Pancreas (tissue), 10 donors: Measurements from ENCODE around the gene SMIM43. TPM values are rescaled to one million over a fixed set of nuclear protein-coding genes. Genes with fewer than 3 reads are reported as not detected.

Experiments used
- ATAC-seq, 4 donors: fragments of 200-7000 bp; cut with Tn5 transposase; one replicate each; pipeline versions ENCODE4 v1.8.0 to v1.9.1; 2020; ENCODE audit warnings: mild to moderate bottlenecking in 4 of 4, moderate library complexity in 4 of 4
- DNase-seq, 6 donors: peaks; one replicate each; pipeline ENCODE4 v3.0.0-alpha.2; 2020
- FAIRE-seq: peaks from 2 replicates; lab custom pipeline; 2012; peaks lifted over from hg19 to GRCh38; lab: Jason Lieb, UNC
- H3K27ac ChIP-seq, 4 donors: fragments of 200-600 bp; sonication (generic); 1 replicate in 3 of 4; 2 replicates in 1 of 4; pipeline versions ENCODE4 v1.5.0 to v1.8.0; 2020
- H3K27me3 ChIP-seq, 4 donors: fragments of 200-600 bp; one replicate each; pipeline ENCODE4 v1.8.0; 2021
- H3K36me3 ChIP-seq, 3 donors: fragments of 200-600 bp; sonication (generic) in 1 of 3; one replicate each; pipeline versions ENCODE4 v1.5.0 to v1.8.0; 2020 to 2021
- H3K4me1 ChIP-seq, 3 donors: fragments of 200-600 bp; one replicate each; pipeline ENCODE4 v1.8.0; 2021
- H3K4me3 ChIP-seq, 4 donors: fragments of 200-600 bp; sonication (generic) in 2 of 4; one replicate each; pipeline versions ENCODE4 v1.5.0 to v1.8.0; 2020 to 2021
- H3K9me3 ChIP-seq, 4 donors: fragments of 200-600 bp; one replicate each; pipeline ENCODE4 v1.8.0; 2021
- CTCF ChIP-seq, 4 donors: fragments of 200-600 bp; sonication (generic) in 3 of 4; IDR thresholded peaks; one replicate each; pipeline versions ENCODE4 v1.5.0 to v1.8.0; 2021; ENCODE audit warnings: antibody characterized with exemption in 4 of 4
- WGBS, 2 donors: extraction: QIAGEN DNeasy Blood & Tissue Kit; methylation state at CpG; one replicate each; pipeline ENCODE4 v1.1.7; 2013; 5-methylcytosine and 5-hydroxymethylcytosine counted together
- intact Hi-C, 3 donors: fragments of 100-400 bp; cut with DNase I; formaldehyde crosslinking; loops; one replicate each; pipeline versions ENCODE4 v1.11.1 to v1.14.2; 2022
- polyA plus RNA-seq, 2 donors: library from polyadenylated mRNA; stranded (reverse); fragments of 200-250 nt; gene quantifications; one replicate each; pipeline ENCODE4 v1.2.3, GENCODE V29; 2013
- total RNA-seq, 6 donors: library from RNA; stranded (reverse); fragmentation: NEBNext Ultra II Directional in 4 of 6; extraction: Animal tissue kit (Norgen Biotek cat#: 25700) in 4 of 6; gene quantifications; one replicate each; pipeline versions ENCODE4 v1.2.1 to v1.2.4, GENCODE V29; 2021 to 2023
- donor health status: healthy with polysubstance abuse.
- donor health status: DM: no; HTN: no; CAD: no; lungs with moderate emphysema.
- donor health status: DM: no; HTN: no; CAD: no.
- donor health status: control.
- donor health status: control.
- donor health status: Bipolar disorder and iron deficiency.
- donor health status: DM: yes; HTN: yes; CAD: no.
- donor health status: DM: no; HTN: no; CAD: no.
- donor health status: DM: no; HTN: no; CAD: no.
- donor health status: DM: yes; HTN: yes; CAD: no.

Gene SMIM43
- total and polyA plus RNA-seq, 8 donors, result 0.07 TPM; not detected in 7

- intact Hi-C loops, result no loop called here
- H3K9me3 ChIP-seq, result no peaks in the 10 kb centered on the region
- H3K4me1 ChIP-seq, result no peaks in the 10 kb centered on the region
- no peak for TF ChIP-seq CTCF (IDR thresholded peaks at IDR 0.05)
- no peak overlapping the region for H3K27ac ChIP-seq
- ATAC-seq (no peak), FAIRE-seq (no peak), DNase-seq (no peak)
- H3K27me3 ChIP-seq, result no peaks in the 10 kb centered on the region
- 14 to 25% methylated on average over 4 of the region's 4 CpGs for WGBS, 2 donors
- no peak overlapping the region for H3K4me3 ChIP-seq
- H3K36me3 ChIP-seq, result no peaks in the 10 kb centered on the region
Observed at GRCh38 chr4:121749225-121749624, 15.7 kb downstream of the SMIM43 start.

- no peaks in the 10 kb centered on the region for H3K36me3 ChIP-seq
- H3K4me1 ChIP-seq, result no peaks in the 10 kb centered on the region
- intact Hi-C loops, result no loop called here
- 52 to 58% methylated on average over 3 of the region's 3 CpGs for WGBS, 2 donors
- H3K9me3 ChIP-seq, result no peaks in the 10 kb centered on the region
- FAIRE-seq (no peak), ATAC-seq (no peak), DNase-seq (no peak)
- TF ChIP-seq CTCF (IDR thresholded peaks at IDR 0.05), result no peak
- no peak overlapping the region for H3K4me3 ChIP-seq
- H3K27ac ChIP-seq, result no peak overlapping the region
- no peaks in the 10 kb centered on the region for H3K27me3 ChIP-seq
Observed at GRCh38 chr4:121742794-121743193, 22.2 kb downstream of the SMIM43 start.

DNA sequence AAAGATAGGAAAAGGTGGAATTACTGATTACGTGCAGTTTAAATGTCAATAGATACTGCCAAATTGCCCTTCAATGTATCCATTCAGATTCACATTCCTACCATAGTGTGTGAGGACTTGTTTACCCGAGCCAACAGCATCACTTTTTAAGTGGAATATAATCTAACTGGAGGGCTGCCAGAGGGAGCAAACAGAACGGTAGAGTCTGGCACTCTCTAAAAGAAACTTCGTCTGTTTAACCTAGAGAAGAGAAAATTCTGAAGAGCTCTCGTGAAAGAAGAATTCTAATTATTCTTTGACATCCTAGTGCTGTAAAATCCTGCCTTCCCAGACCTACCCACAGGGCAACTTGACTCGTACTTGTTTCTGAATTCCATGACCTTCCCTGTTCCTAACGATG lies 23.2 kb downstream of the SMIM43 start:
- Histone ChIP-seq H3K4me3 (no peak overlapping the region), H3K27ac (no peak overlapping the region), H3K36me3 (no peaks in the 10 kb centered on the region), H3K4me1 (no peaks in the 10 kb centered on the region), H3K27me3 (no peaks in the 10 kb centered on the region), H3K9me3 (no peaks in the 10 kb centered on the region)
- DNase-seq (no peak), FAIRE-seq (no peak), ATAC-seq (no peak)
- no peak for TF ChIP-seq CTCF (IDR thresholded peaks at IDR 0.05)
- intact Hi-C loops, result no loop called here
- 13 to 18% methylated on average over 7 of the region's 7 CpGs for WGBS, 2 donors

GRCh38 chr4:121740796-121741409 lies 24.1 kb downstream of the SMIM43 start:
- Histone ChIP-seq H3K27ac (no peak overlapping the region), H3K36me3 (no peaks in the 10 kb centered on the region), H3K4me1 (no peaks in the 10 kb centered on the region), H3K4me3 (no peak overlapping the region), H3K9me3 (no peaks in the 10 kb centered on the region), H3K27me3 (no peaks in the 10 kb centered on the region)
- DNase-seq (no peak), ATAC-seq (no peak), FAIRE-seq (no peak)
- intact Hi-C loops, result no loop called here
- 78 to 79% methylated on average over 12 of the region's 12 CpGs for WGBS, 2 donors
- TF ChIP-seq CTCF (IDR thresholded peaks at IDR 0.05), result no peak

DNA sequence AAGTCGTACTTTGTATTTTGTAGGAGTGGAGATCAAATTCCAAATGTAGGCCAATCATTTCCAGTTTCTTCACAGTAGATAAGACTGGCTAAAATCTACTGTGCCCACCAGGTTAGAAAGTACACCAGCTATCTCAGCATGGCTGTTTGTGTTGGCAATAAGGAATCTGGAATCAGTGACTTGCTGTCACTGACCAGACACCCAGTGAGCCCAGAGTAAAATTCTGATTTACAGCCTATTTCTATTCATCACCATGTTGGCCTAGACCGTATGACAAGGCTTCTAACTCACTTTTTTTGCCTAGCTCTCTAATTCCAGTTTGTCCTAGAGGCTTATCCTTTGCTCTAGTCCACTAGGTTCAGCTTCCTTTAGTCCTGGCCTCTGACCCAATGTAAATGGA lies 25.4 kb downstream of the SMIM43 start:
- DNase-seq, result no peak
- Histone ChIP-seq H3K27me3 (no peaks in the 10 kb centered on the region), H3K27ac (no peak overlapping the region), H3K4me3 (no peak overlapping the region), H3K4me1 (no peaks in the 10 kb centered on the region), H3K9me3 (no peaks in the 10 kb centered on the region), H3K36me3 (no peaks in the 10 kb centered on the region)
- FAIRE-seq, result no peak
- no peak for TF ChIP-seq CTCF (IDR thresholded peaks at IDR 0.05)
- intact Hi-C loops, result no loop called here
- no peak for ATAC-seq
- WGBS, 2 donors, result 46 to 52% methylated on average over 2 of the region's 2 CpGs
